Activated naive CD8-positive, alpha-beta T cell treated with anti-CD3 and anti-CD28 coated beads, Interleukin-2, amount 50 U/mL, for 16 hours (primary cell): ENCODE measurements around the gene TMTC2.

Source experiments
- DNase-seq: peaks from one replicate; pipeline ENCODE4 v3.0.0-alpha.2; 2020; ENCODE audit warnings: low read depth, low spot score

TMTC2 gene

GRCh38 chr12:83010169-83010804, 323.6 kb downstream of the TMTC2 start:
- DNase-seq: no peak

GRCh38 chr12:83015390-83016217, 328.9 kb downstream of the TMTC2 start:
- DNase-seq: no peak

GRCh38 chr12:83016218-83016835, 329.6 kb downstream of the TMTC2 start:
- no peak for DNase-seq

- DNase-seq: no peak
These were observed 330.3 kb downstream of the TMTC2 start for GRCh38 chr12:83016991-83017390.

DNA sequence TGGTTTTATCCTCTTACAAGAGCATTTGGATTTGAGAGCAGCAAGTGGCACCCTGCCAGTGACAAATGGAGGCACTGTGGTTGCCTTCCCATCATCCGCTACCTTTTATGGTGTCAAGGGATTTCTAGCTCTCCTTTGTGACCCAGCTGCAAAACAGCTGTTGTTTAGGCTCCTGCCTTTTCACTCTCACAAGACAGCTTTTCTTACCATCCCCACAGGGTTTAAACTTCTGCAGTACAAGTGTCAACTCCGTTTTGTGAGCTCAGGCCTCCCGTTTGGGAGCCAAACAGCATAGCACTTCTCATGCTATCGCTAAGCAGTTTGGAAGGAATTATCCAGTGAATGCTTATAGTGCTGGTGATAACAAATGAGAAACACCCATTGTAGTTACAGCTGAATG, 331.4 kb downstream of the TMTC2 start:
- DNase-seq: no peak

DNA sequence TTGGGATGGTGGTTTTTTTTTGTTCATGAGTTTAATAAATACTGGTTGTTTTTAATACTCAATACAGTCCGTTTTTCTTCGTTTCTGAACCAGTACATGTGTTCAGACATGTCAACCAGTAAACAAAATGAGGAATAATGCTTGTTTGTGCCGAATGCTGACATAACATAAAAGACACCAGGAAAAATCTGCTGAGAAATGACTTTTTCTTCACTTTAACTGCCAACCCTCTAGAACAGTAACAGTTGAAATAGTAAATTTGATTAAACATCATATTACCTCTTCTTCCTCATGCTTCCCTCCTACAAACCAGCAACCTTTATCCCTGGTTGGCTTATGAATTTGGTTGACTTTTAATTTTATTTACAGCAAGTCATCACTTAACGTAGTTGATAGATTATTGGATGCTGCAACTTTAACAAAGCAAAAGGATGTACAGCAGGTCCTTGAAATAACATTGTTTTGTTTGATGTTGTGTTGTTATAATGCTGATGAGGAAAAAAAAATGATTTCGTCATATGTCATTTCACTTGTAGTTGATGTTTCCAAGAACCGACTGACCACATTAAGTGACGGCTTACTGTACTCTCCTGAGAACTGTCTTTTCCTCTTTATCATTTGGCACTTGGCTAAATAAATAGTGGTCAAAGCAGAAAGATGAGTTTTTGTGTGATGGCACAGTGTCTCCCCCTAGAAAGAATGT, 340.5 kb downstream of the TMTC2 start:
- no peak for DNase-seq

GRCh38 chr12:83031196-83031595, 344.5 kb downstream of the TMTC2 start:
- DNase-seq: no peak

DNA sequence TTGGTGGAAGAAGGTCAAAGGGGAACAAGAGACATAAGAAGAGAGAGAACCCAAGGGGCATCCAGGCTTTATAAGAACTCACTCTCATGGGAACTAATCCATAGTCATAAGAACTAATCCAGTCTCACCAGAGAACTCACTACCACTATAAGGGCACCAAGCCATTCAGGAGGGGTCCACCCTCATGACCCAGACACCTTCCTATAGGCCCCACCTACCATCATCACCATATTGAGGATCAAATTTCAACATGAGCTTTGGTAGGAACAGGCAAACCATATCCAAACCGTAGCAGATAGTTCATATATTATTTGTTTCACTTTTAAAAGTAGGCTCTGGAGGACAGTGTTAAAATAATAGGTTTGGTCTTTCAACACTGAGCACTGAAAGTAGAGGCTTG, 350.1 kb downstream of the TMTC2 start:
- DNase-seq: no peak

DNA sequence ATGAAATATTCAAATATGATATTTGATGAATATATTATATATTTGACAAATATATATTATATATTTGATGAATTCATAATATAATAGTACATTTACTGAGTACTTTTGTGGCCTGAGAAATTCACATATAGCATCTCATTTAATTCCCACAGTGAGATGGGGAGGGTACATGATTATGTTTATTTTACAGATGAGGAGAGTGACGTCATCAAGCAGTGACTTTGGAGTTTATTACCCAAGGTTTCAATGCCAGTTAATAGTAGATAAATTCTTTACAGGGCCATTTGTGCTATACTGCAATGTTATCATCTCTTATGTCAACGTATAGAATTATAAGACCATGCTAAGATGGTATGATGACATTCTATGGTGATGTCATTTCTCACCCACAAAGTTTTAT, 352.7 kb downstream of the TMTC2 start:
- no peak for DNase-seq

DNA sequence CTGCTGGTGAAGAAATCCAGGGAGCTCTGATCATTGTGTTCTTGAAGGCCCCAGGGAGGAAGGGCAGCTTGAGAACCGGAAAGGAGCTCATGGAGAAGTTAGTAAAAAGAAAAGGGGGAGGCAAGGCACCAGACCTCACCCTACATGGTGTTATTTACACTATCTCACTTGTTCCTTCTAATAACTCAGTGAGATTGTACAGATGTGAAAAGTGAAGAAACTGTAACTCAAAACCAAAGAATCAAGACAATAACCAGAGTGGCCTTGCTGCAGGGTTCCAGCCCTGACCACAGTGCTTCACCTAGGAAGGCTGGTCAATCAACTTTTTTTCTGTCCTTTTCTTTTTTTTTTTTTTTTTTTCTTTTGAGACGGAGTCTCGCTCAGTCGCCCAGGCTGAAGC, 353.6 kb downstream of the TMTC2 start:
- DNase-seq: no peak

- DNase-seq: no peak
These were observed 354.3 kb downstream of the TMTC2 start for GRCh38 chr12:83040991-83041390.

DNA sequence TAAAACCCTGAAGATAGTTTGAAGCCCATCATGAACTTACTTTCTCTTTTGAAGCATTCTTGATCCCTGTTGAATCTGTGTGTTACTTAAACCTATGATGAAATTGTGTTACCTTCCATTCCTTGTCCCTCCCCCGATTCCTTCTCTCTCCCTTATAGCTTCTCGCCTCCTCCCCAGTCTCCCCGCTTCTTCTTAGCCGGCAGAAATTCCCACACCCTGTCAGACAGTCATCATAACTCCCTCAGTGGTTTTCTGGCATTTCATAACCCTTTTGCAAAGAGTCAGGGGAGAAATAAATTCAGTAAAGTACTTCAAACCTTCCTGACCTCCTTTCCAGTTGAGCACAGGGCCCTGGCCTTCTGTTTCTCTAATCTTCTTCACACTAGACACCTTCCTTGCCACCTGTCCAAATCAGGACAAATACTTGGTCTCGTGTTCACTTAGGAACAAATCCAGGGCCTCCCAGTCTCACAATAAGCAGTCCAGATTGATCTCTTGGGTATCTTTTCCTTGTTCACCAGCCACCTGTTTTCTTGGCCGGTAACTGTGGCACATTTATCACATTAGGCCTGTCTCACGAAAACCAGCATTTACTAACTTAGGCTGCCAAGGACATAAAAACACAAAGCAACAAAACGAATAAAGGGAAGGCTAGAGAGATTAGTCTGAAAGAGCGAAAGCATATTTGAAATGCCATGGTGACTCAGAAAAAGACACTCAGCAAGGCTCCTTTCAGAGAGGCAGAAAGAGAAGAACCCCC, 355.9 kb downstream of the TMTC2 start:
- no peak for DNase-seq

GRCh38 chr12:83044736-83045135, 358.0 kb downstream of the TMTC2 start:
- no peak for DNase-seq

DNA sequence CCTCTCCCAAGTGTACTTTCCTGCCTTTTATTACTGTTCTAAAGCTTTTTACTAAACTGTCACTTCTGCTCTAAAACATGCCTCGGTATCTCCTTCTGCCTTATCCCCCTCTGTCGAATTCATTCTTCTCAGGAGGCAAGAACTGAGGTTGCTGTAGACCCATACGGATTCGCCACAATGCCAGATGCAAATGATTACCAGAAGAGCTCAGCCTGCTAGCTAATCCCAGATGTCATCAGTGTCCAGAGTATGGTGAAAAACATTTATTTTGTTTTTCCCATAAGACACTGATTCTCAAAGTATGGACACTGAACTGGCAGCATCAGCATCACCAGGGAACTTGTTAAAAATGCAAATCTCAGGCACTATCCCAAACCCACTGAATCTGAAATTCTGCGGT, 359.3 kb downstream of the TMTC2 start:
- DNase-seq: no peak

GRCh38 chr12:83049306-83049705, 362.6 kb downstream of the TMTC2 start:
- no peak for DNase-seq

GRCh38 chr12:83052890-83053541, 366.3 kb downstream of the TMTC2 start:
- DNase-seq: no peak

DNA sequence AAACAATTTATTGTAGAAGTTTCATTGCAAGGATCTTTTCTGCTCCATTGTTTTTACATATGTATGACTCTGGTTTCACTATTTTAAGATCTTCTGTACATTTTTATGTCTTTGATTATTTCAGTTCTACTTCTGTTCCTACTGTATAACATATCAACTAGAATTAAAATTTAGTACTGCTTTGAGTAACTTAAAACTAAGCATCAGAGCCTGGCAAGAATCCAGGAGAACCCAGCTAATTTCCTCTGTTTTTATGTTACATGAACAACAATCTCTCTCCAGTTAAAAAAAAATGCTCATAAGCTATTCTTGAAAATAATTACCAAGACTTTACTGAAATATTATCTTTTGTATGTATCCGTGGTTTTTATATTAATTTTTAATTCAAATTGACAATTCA, 370.7 kb downstream of the TMTC2 start:
- DNase-seq: no peak

DNA sequence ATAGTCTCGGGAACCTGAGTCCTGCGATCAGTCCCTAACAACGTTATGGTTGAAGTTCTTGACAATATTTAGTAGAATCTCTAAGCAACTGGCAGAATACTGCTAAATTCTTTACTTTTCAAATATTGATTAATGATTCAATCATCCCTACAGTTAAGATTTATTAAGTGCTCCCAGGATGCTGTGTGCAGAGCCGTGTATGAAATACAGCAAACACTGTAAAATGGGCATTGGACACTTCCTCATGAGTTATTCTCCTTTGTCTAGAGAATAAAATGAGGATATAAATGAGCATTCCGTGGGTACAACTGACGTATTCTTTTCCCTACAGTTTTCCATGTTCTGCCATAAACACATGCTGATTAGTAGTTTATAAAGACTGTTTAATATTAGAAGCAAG, 372.4 kb downstream of the TMTC2 start:
- no peak for DNase-seq

GRCh38 chr12:83065562-83065961, 378.9 kb downstream of the TMTC2 start:
- no peak for DNase-seq

DNA sequence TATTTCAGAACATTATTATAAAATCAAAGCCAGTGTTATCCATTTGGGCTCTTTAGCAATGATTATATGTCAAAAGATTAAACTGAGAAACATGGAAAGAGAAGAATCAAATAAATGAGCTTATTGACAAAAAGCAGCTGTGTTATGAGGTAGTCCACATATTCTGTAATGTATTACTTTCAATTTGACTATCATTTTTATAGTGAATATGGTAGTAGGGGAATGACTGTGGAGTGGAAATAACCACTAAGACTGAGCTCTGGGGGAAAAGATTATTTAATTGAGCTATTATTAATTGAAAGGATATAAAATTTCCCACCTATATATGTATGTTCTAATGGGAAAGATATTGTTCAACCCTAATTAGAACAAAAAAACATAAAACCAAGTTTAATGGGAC, 381.3 kb downstream of the TMTC2 start:
- DNase-seq: no peak

- DNase-seq: no peak
These were observed 387.7 kb downstream of the TMTC2 start for GRCh38 chr12:83074358-83074894.
